SK-N-SH (cell line): ENCODE results near the gene ASAP2. TPM values are rescaled to one million over a fixed set of nuclear protein-coding genes. Genes with fewer than 3 reads are reported as not detected.
A peak's percentile ranks its signal among the peaks of the same experiment; 100 is the strongest.

ENCODE experiments used
- CTCF ChIA-PET: fragments of 300-600, 350-600 bp; formaldehyde crosslinking; extraction: SDS; loops from one replicate; lab custom pipeline; 2021; lab: Yijun Ruan, JAX
- POLR2A ChIA-PET: fragments of 350-600 bp; sonication (Branson Sonifier 250); formaldehyde crosslinking; extraction: SDS; loops from one replicate; lab custom pipeline; 2020; ENCODE audit warnings: antibody characterized with exemption, inconsistent platforms; lab: Yijun Ruan, JAX
- DNase-seq: peaks from one replicate; pipeline ENCODE4 v3.0.0; 2012
- H2AFZ ChIP-seq: fragments of 200-600 bp; sonication (generic); 2 replicates; pipeline ENCODE4 v1.8.1; 2016; ENCODE audit warnings: antibody characterized with exemption, mild to moderate bottlenecking, low read depth
- H3F3A ChIP-seq: fragments of 200-600 bp; sonication (generic); replicated peaks from 2 replicates; pipeline ENCODE3; 2016; ENCODE audit warnings: antibody characterized with exemption, mild to moderate bottlenecking; ENCODE audit not compliant: insufficient read depth
- H3K27ac ChIP-seq, 2 experiments: fragments of 200-500 bp in 1 of 2; fragments of 200-600 bp in 1 of 2; sonication (Bioruptor generic) in 1 of 2; sonication (generic), shearing (Covaris generic) in 1 of 2; 2 replicates each; pipeline versions ENCODE4 v1.5.1 to v1.6.1; 2014 to 2016; ENCODE audit warnings: low read depth in 2 of 2, inconsistent platforms in 1 of 2, low read length in 1 of 2, mild to moderate bottlenecking in 1 of 2, mixed read lengths in 1 of 2
- H3K27me3 ChIP-seq: fragments of 200-600 bp; sonication (generic), shearing (Covaris generic); 2 replicates; pipeline ENCODE4 v1.6.1; 2016; ENCODE audit warnings: mixed run types; ENCODE audit not compliant: insufficient read depth
- H3K36me3 ChIP-seq, 2 experiments: fragments of 200-500 bp in 1 of 2; fragments of 200-600 bp in 1 of 2; sonication (Bioruptor generic) in 1 of 2; sonication (generic) in 1 of 2; replicated peaks in 1 of 2; 2 replicates each; pipeline versions ENCODE3 to v1.5.1; 2014 to 2016; ENCODE audit warnings: low read length in 1 of 2, mild to moderate bottlenecking in 1 of 2; ENCODE audit not compliant: insufficient read depth in 2 of 2, control insufficient read depth in 1 of 2
- H3K4me1 ChIP-seq, 2 experiments: fragments of 200-500 bp in 1 of 2; fragments of 200-600 bp in 1 of 2; sonication (Bioruptor generic) in 1 of 2; sonication (generic), shearing (Covaris generic) in 1 of 2; 2 replicates each; pipeline versions ENCODE4 v1.5.1 to v1.6.1; 2014 to 2016; ENCODE audit warnings: low read depth in 1 of 2, low read length in 1 of 2, mixed run types in 1 of 2; ENCODE audit not compliant: insufficient read depth in 2 of 2, control insufficient read depth in 1 of 2
- H3K4me2 ChIP-seq: fragments of 200-600 bp; sonication (generic), shearing (Covaris generic); 2 replicates; pipeline ENCODE4 v1.6.1; 2017; ENCODE audit warnings: mixed run types
- H3K4me3 ChIP-seq, 2 experiments: fragments of 200-500 bp in 1 of 2; fragments of 200-600 bp in 1 of 2; sonication (Bioruptor generic) in 1 of 2; sonication (generic), shearing (Covaris generic) in 1 of 2; 2 replicates each; pipeline versions ENCODE4 v1.5.1 to v1.8.1; 2014 to 2016; ENCODE audit warnings: low read depth in 2 of 2, inconsistent platforms in 1 of 2, low read length in 1 of 2, mild to moderate bottlenecking in 1 of 2, mixed read lengths in 1 of 2, moderate library complexity in 1 of 2
- H3K79me2 ChIP-seq: fragments of 200-600 bp; sonication (generic); 2 replicates; pipeline ENCODE4 v1.8.1; 2017; ENCODE audit warnings: mild to moderate bottlenecking; ENCODE audit not compliant: insufficient read depth
- H3K9ac ChIP-seq: fragments of 200-600 bp; sonication (generic); 2 replicates; pipeline ENCODE4 v1.6.1; 2017; ENCODE audit warnings: mixed run types
- H3K9me2 ChIP-seq: fragments of 200-600 bp; sonication (generic); 2 replicates; pipeline ENCODE4 v1.6.1; 2017; ENCODE audit warnings: mixed run types
- H3K9me3 ChIP-seq: fragments of 200-600 bp; sonication (generic); 2 replicates; pipeline ENCODE4 v1.6.1; 2017; ENCODE audit warnings: mixed run types, mild to moderate bottlenecking, moderate library complexity
- H4K20me1 ChIP-seq: fragments of 200-600 bp; sonication (generic); 2 replicates; pipeline ENCODE4 v1.6.1; 2017; ENCODE audit warnings: mild to moderate bottlenecking, mixed run types; ENCODE audit not compliant: insufficient read depth
- CHD2 ChIP-seq: fragments of 150-350 bp; IDR thresholded peaks from 2 replicates; pipeline ENCODE4 v1.6.1; 2018; ENCODE audit warnings: low read length; ENCODE audit not compliant: partially characterized antibody
- CTCF ChIP-seq: fragments of 200-600 bp; sonication (generic); IDR thresholded peaks from 2 replicates; pipeline ENCODE4 v1.6.1; 2017; ENCODE audit warnings: antibody characterized with exemption, mild to moderate bottlenecking, moderate library complexity
- EP300 ChIP-seq, 2 experiments: IDR thresholded peaks; 2 replicates each; pipeline versions ENCODE4 v1.4.0 to v1.6.1; 2012; ENCODE audit warnings: borderline replicate concordance in 1 of 2, low read depth in 1 of 2, low read length in 1 of 2
- EZH2phosphoT487 ChIP-seq: fragments of 200-600 bp; sonication (generic); IDR thresholded peaks from 2 replicates; pipeline ENCODE4 v1.6.1; 2017; ENCODE audit warnings: low read depth, mixed run types, mild to moderate bottlenecking, antibody characterized with exemption, moderate library complexity, borderline replicate concordance
- FOSL2 ChIP-seq: IDR thresholded peaks from 2 replicates; pipeline ENCODE4 v1.4.0; 2012; ENCODE audit warnings: low read depth, mild to moderate bottlenecking, moderate library complexity, borderline replicate concordance
- FOXM1 ChIP-seq: IDR thresholded peaks from 2 replicates; pipeline ENCODE4 v1.4.0; 2012; ENCODE audit warnings: low read depth, mild to moderate bottlenecking
- GATA2 ChIP-seq: sonication (generic); formaldehyde crosslinking; IDR thresholded peaks from 2 replicates; pipeline ENCODE4 v1.5.0; 2020; ENCODE audit warnings: mild to moderate bottlenecking, missing genetic modification reagents
- MAX ChIP-seq: IDR thresholded peaks from 2 replicates; pipeline ENCODE4 v1.4.0; 2012; ENCODE audit warnings: low read depth
- NFIC ChIP-seq: IDR thresholded peaks from 2 replicates; pipeline ENCODE4 v1.4.0; 2012; ENCODE audit warnings: borderline replicate concordance
- NRF1 ChIP-seq: IDR thresholded peaks from 2 replicates; pipeline ENCODE4 v1.6.1; 2012; ENCODE audit warnings: low read depth, mild to moderate bottlenecking, low read length
- PBX3 ChIP-seq: IDR thresholded peaks from 2 replicates; pipeline ENCODE4; 2012
- POLR2AphosphoS5 ChIP-seq: IDR thresholded peaks from 2 replicates; pipeline ENCODE4 v1.6.1; 2012; ENCODE audit warnings: low read depth, low read length
- RAD21 ChIP-seq: IDR thresholded peaks from 2 replicates; pipeline ENCODE4 v1.6.1; 2012; ENCODE audit warnings: mild to moderate bottlenecking, low read length
- RXRA ChIP-seq: IDR thresholded peaks from 2 replicates; pipeline ENCODE4 v1.4.0; 2012; ENCODE audit warnings: low read depth, mild to moderate bottlenecking, borderline replicate concordance
- SMC3 ChIP-seq: IDR thresholded peaks from 2 replicates; pipeline ENCODE4 v1.6.1; 2012; ENCODE audit warnings: low read depth, low read length, improper control_type of control experiment
- TAF1 ChIP-seq: IDR thresholded peaks from 2 replicates; pipeline ENCODE4 v1.6.1; 2012; ENCODE audit warnings: low read depth, mild to moderate bottlenecking, low read length, moderate library complexity, borderline replicate concordance
- TCF12 ChIP-seq: IDR thresholded peaks from 2 replicates; pipeline ENCODE4 v1.4.0; 2012
- USF1 ChIP-seq: IDR thresholded peaks from 2 replicates; pipeline ENCODE4 v1.4.0; 2012; ENCODE audit warnings: low read depth, borderline replicate concordance
- USF2 ChIP-seq: fragments of 150-350 bp; IDR thresholded peaks from 2 replicates; pipeline ENCODE4 v1.6.1; 2017; ENCODE audit warnings: antibody characterized with exemption, low read length, low read depth, borderline replicate concordance
- WGBS: methylation state at CpG from one replicate; pipeline ENCODE4 v1.1.6; 2017; ENCODE audit warnings: low lambda C conversion rate; 5-methylcytosine and 5-hydroxymethylcytosine counted together
- polyA plus RNA-seq, 3 experiments: library from polyadenylated mRNA; depleted of rRNA; stranded (reverse); fragments of >200 nt; gene quantifications; 2 replicates each; pipeline ENCODE4 v1.2.3, GENCODE V29; 2012

The ASAP2 gene
- polyA plus RNA-seq, 1 of the 3 experiments (the other 2 are of a cell fraction) = 37.9 TPM

GRCh38 chr2:9212010-9212635 is 5.5 kb downstream of the ASAP2 start:
- H3K36me3 ChIP-seq = peaks cover 11 to 20% of the 10 kb centered on the region in 2 experiments
- WGBS = 94% methylated on average over 9 of the region's 9 CpGs
- ChIA-PET POLR2A (no interaction called here), CTCF (interaction anchor here (1.3 to 1.6 kb wide), 4 partner anchors 10 to 73 kb away, joined by 3 to 4 read pairs (median 4); no protein-coding TSS in a partner anchor)
- TF ChIP-seq PBX3 = no peak
- no peak for TF ChIP-seq TCF12
- TF ChIP-seq POLR2AphosphoS5 = no peak
- no peak for TF ChIP-seq MAX
- no peak for TF ChIP-seq RAD21
- no peak for TF ChIP-seq CHD2
- TF ChIP-seq SMC3 = no peak
- TF ChIP-seq NRF1 = no peak
- TF ChIP-seq EP300 (IDR thresholded peaks at IDR 0.05; ENCODE audit: borderline replicate concordance in 1 of 2, low read depth in 1 of 2, low read length in 1 of 2) = no peak
- TF ChIP-seq FOSL2 = no peak
- no peak overlapping the region for H3K4me2 ChIP-seq
- no peak overlapping the region for H3K9ac ChIP-seq
- peak overlapping the region in 1 of 2 experiments; percentile 28; a peak in 2 of 4 replicates for H3K27ac ChIP-seq
- H3K27me3 ChIP-seq = no peaks in the 10 kb centered on the region
- peaks cover 16% of the 10 kb centered on the region for H3F3A ChIP-seq
- H2AFZ ChIP-seq = no peak overlapping the region
- peaks cover 30 to 40% of the 10 kb centered on the region in 2 experiments for H3K4me1 ChIP-seq
- no peak overlapping the region for H3K4me3 ChIP-seq
- DNase-seq = no peak
- H4K20me1 ChIP-seq = peaks cover 87% of the 10 kb centered on the region
- H3K9me3 ChIP-seq = no peaks in the 10 kb centered on the region
- no peaks in the 10 kb centered on the region for H3K9me2 ChIP-seq
- peaks cover 100% of the 10 kb centered on the region for H3K79me2 ChIP-seq

GRCh38 chr2:9212661-9213411 is 6.2 kb downstream of the ASAP2 start:
- Histone ChIP-seq H3K9ac (no peak overlapping the region), H3K27me3 (no peaks in the 10 kb centered on the region), H3F3A (peaks cover 16% of the 10 kb centered on the region), H3K4me3 (no peak overlapping the region), H3K9me2 (no peaks in the 10 kb centered on the region), H3K27ac (no peak overlapping the region), H3K4me2 (no peak overlapping the region), H3K9me3 (no peaks in the 10 kb centered on the region), H2AFZ (no peak overlapping the region), H3K4me1 (peaks cover 31 to 46% of the 10 kb centered on the region in 2 experiments), H4K20me1 (peaks cover 94% of the 10 kb centered on the region), H3K79me2 (peaks cover 100% of the 10 kb centered on the region), H3K36me3 (peaks cover 11 to 22% of the 10 kb centered on the region in 2 experiments)
- CTCF ChIA-PET = interaction anchor here (1.1 to 1.6 kb wide), 6 partner anchors 9 to 158 kb away, joined by 3 to 4 read pairs (median 4); no protein-coding TSS in a partner anchor
- POLR2A ChIA-PET = no interaction called here
- 92% methylated on average over 19 of the region's 19 CpGs for WGBS
- DNase-seq = no peak
- TF ChIP-seq USF2 (no peak), CHD2 (no peak), TAF1 (no peak), EZH2phosphoT487 (no peak), NFIC (no peak), GATA2 (CRISPR knock-in tag) (no peak), RXRA (no peak), PBX3 (no peak), USF1 (no peak), CTCF (no peak), MAX (no peak), RAD21 (no peak), FOXM1 (no peak)
